Activated T-cell treated with anti-CD3 and anti-CD28 coated beads for 1 hour (primary cell): ENCODE measurements around the gene PPP1R2.
A peak's percentile ranks its signal among the peaks of the same experiment; 100 is the strongest.
"Not testable (repeated sequence)": the region's sequence is repeated elsewhere in the genome, so short reads cannot be mapped to it uniquely, and the experiment has no call there.

Experiments used
- DNase-seq: peaks from one replicate; pipeline ENCODE4 v3.0.0-alpha.2; 2020; ENCODE audit warnings: low read depth

Gene PPP1R2

DNA sequence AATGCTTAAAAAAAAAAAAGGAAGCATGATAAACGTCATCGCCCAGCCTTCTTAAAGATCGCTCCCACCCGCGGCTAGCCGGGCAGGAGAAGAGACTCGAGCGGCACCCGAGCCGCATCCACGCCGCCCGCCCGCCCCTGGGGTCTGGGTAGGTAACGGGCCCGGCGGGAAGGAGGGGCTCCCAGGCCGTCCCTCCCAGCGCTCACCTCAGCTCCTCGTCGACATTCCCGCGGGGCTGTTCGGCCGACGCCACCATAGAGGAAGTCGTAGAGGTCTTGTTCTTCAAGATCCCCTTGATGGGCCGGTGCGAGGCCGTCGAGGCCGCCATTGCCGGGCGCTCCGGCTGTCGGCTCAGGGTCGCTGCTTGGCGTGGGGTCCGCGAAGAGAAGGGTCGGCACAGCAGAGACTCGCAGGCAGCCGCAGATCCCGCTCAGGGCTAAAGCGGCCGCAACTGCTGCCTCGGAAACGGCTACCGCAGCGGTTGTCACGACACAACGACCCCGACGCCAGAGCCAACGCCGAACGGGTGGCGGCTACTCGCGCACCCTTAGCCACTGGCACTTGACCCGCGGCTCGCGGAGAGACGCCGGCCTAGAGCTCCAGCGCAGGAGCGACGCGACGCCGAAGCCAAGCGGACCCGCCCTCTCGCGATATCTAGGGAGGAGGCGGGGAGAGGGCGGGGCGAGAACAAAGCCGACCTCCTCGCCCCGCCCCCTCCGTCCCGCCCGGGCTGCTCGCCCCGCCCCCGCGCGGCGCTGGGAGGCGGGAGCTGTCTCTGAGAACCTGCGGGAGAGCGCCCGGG, at the start of gene PPP1R2:
PPP1R2 (minus strand) TSS at position 628 of the 802 bp plus-strand sequence; CDS start at position 328, 300 bp downstream.
- peak; percentile 94 for DNase-seq

DNA sequence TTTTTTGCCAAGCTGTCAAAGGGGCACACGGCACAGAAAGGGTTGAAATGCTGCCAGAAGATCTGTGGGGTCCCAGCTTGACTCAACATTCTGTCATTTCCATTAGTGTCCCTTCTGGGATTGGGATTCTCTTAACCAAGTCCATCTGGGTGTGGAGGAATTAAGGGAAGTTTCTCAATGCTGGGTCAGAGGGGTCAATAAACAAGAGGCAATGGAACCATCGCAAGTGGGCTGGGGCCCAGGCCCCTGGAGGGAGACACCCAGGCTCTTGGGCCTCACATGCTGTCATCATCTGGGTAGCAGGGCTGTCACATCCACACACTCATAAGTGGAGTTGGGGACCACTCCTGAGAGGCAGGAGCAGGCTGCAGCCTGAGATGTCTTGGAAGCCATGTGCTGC, 48.7 kb upstream of the PPP1R2 start:
- DNase-seq: no peak

DNA sequence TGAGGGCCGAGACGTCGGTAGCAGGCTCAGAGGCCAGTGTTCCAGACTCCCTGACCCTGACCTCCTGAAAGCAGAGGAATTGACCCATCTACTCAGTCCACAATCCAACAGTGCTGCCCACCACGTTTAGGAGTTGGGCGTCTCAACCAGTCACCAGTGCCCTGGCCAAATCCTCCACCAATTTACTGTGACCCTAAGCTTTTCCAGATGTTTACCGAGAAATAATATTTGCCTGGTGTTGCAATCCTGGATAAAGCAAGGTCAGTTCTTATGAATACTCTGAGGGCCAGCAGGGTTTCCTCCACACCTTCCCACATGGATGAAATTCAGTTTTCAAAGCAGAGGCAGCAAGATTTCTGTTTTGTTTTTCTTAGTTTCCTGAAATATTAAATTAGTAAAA, 48.1 kb upstream of the PPP1R2 start:
- DNase-seq: no peak

DNA sequence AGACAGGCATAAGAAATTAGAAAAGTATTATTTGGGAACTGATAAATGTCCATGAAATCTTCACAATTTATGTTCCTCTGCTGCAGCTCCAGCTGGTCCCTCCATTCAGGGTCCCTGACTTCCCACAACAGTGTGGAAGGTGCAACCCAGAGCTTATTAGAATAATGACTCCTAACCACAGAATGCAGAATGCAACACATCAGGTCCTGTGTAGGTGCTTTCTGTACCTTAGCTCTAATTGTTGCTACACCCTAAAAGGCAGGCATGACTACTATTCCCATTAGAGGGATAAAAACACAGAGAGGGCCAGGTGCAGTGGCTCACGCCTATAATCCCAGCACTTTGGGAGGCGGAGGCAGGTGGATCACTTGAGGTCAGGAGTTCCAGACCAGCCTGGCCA, 47.3 kb upstream of the PPP1R2 start:
- not testable (repeated sequence) for DNase-seq

DNA sequence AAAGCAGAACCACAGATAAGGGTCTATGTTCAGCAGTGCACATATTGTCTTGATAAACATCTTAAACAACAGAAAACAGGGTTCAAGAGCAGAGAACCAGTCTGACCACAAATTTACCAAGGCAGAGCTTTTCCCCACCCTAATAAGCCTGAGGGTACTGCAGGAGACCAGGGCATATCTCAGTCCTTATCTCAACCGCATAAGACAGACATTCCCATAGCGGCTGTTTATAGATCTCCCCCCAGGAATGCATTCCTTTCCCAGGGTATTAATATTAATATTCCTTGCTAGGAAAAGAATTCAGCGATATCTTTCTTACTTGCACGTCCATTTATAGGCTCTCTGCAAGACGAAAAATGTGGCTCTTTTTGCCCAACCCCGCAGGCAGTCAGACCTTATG, 46.7 kb upstream of the PPP1R2 start:
- not testable (repeated sequence) for DNase-seq

DNA sequence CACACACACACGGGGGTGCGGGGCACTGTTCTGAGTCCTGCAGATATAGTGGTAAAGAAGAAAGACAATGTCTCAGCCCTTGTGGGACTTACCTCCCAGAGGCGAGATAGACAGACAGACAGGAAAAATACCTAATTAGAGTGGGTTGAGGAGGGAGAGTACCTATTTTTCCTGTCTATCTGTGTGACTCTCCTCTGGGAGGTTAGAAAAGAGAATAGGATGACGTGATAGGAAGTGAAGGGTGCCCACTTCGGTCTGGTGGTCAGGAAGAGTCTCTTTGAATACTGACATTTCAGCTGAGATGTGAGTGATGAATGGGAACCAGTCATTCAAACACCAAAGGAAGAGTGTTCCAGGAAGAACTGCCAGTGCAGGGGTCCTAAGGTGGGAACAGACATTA, 44.7 kb upstream of the PPP1R2 start:
- DNase-seq: no peak

DNA sequence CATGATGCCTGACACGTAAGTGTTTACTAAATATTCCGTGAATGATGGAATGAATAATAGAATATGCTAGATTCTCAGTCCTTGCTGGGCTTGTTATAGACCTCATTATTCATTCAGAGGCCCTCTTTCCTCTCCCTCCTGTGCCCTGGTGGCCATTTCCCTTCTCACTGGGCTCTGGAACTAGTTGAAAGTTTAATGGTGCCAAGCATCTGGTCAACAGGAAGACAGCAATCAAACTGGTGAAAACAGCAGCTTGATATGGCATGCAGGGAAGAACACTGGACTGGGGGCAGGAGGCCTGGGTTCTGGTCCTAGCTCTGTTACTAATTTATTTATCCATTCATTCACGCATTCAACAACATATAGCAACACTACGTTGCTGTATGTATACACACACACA, 44.3 kb upstream of the PPP1R2 start:
- DNase-seq: no peak

DNA sequence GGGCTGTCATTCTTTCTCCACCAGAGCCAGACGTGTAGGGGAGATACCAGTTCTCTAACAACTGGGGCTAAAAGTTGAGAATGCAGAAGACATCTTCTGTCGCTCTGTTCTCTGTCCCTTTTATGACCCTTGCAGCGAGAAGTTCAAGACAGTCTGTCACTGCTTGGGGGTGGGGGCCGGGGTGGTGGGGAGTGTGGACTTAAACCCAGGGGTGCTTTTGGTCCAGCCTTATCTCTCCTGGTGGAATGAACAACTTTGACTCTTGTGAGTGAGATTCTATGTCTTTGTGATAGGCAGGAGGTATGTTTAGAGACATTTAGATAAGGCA, 41.4 kb upstream of the PPP1R2 start:
- DNase-seq: no peak

DNA sequence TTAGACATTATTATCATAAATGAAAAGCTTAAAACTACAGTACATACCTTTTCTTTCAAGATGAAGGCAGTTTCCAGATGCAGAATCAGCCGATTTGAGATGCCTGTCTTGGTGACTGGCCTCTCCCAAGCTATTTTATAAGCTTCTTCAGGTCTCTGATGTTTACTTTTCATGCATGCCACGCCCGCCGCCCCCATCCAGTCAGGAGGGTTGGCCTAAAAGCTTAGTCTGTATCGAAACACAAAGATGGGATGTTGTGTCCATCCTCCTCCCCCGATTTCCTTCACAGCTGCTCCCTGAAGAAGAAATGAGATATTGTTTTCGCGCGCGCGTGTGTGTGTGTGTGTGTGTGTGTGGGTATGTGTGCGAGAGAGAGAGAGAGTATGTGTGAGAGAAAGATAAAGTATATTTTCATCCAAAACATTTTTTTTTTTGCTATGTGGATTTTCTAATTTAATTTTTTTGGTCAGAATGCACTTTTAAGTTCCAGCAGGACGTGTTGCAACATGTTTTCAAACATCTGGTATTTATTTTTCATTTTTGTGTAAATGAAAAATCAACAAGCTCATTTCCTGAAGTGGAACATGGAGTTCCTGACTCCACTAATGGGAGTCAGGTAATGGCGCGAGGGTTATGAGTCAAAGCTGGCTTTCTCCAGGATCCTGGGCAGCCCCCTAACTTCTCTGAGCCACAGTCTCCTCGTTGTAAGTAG, 40.9 kb upstream of the PPP1R2 start, which contains the start of gene APOD:
APOD (minus strand) TSS at position 110 of the 712 bp plus-strand sequence. CDS start 4,479 bp downstream, outside the sequence.
- no peak for DNase-seq

DNA sequence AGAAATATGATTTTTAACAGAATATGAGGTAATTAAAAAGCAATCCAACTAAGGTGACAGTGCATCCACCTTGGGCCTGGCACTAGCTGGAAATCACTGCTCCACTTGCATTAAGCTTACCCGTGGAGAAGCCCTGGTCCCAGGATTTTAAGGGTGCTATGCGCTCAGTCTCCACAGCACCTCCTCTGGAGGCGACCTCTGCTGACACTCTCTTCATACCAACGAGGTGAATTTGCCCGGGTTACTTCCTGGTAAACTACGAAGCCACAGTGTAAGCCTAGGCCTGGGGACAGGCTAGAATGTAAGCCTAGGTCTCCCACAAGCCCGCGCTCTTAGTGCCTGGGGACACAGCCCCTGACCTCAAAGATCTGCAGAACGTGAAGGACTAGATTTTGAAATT, 39.8 kb upstream of the PPP1R2 start:
- DNase-seq: no peak

DNA sequence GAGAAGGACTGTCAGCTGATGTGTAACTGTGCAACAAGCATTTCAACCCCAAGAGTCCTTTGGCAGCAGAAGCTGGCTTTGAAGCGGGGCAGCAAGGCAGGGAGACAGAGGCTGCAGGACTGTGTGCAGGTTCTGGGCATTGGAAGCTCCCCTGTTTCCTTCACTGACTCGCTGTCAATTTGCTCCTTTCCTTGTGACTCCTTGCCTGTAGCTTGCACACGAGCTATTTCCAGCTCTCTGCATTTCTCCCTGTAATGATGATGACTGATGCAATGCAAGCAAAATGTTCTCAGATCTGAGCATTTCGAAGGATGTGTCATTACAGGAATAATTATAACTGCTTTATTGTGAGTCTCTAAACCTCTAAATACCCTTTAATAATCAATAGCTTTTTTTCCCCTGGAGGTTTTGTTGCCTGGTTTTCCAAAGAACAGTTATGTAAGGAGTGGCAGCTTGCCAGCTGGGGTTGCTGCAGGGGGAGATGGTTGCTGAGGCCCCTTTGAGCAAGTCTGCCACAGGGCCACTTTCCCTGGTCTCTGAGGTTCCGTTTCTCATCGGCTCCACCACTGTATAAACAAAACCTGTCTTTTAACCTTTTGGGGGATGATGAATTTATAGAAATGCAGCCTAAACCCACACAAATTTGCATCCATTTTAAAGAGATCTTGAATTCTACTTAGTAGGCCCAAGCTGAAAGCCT, 37.8 kb upstream of the PPP1R2 start:
- no peak for DNase-seq

DNA sequence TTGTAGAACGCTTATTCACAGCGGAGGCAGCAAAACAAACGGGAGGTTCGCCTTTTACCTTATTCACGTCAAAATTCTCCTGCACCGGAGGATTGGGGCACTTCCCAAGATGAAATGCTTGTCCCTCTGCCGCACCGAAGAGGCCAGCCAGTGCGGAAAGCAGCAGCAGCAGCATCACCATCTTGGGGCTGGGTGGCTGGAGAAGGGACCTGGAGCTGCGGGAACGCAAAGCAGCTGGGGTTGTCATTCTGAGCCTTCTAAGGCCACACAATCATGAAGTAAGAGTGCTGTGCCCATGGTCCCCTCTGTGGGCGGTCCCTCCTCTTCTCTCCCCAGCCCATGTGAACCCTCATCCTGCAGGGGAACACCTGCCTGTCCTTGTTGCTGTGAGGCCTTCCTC, 36.2 kb upstream of the PPP1R2 start:
- DNase-seq: no peak

DNA sequence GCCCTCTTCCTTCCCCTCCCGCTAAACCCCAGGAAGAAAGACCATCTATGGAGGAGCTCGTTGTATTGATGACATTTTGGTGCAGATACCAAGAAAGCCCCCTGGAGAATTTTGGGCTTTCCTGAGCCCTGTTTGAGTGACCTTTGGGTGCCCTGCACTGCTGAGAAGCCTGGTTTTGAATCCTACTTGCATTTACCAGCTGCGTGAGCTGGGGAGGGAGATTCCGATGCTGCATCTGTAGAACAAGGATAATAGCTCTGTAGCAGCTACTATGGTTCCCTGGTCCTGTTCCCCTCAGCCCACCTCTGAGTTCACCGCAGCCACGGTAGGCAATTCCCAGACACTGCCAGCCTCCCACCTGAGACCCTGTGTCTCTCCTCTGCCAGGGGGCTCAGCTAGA, 35.4 kb upstream of the PPP1R2 start:
- DNase-seq: no peak

DNA sequence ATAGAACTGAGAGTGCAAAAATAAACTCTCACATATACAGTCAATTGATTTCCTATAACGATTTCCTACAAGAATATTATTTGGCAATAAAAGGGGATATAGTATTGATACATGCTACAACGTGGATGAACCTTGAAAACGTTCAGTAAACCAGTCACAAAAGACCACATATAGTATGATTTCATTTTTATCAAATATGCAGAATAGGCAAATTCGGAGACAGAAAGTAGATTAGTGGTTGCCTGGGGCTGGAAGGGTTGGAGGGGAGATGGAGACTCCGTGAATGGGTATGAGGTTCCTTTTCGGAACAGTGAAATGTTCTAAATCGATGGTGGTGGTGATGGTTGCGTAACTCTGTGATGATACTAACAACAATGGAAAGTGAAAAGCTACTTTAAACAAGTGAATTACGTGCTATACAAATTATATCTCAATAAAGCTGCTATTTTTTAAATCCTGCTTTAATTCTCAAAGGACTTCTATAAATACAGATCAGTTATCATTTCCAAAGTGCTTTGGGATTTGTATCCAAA, 34.6 kb upstream of the PPP1R2 start:
- no peak for DNase-seq

DNA sequence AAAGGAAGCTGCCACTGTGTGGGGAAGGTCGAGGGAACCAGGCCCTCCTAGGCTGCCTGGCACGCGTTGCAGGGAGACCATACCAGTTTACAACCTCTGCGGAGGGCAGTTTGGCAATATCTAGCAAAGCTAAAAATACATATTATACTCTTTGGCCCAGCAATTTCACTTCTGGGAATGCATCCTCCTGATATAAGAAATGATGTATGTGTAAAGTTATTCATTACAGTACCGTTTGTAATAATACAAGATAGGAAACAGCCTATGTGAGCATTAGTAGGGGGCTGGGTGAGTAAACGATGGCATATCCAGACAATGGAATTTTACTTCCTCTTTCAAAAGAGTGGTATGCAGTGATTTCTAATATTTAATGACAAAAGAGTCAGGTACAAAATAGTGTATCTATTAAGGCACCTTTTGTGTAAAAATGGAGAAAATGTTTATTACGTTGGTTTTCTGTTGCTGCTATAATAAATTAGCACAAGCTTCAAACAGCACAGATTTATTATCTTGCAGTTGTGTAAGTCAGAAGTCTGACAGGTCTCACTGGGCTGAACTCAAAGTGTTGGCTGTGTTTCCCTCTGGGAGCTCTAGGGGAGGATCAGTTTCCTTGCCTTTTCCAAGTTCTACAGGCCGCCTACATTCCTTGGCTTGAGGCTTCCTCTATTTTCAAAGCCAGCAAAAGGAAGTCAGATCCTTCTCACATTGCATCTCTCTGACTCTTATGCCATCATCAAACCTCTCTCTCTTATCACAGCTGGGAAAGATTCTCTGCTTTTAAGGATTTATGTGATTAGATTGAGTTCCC, 31.6 kb upstream of the PPP1R2 start:
- no peak for DNase-seq

DNA sequence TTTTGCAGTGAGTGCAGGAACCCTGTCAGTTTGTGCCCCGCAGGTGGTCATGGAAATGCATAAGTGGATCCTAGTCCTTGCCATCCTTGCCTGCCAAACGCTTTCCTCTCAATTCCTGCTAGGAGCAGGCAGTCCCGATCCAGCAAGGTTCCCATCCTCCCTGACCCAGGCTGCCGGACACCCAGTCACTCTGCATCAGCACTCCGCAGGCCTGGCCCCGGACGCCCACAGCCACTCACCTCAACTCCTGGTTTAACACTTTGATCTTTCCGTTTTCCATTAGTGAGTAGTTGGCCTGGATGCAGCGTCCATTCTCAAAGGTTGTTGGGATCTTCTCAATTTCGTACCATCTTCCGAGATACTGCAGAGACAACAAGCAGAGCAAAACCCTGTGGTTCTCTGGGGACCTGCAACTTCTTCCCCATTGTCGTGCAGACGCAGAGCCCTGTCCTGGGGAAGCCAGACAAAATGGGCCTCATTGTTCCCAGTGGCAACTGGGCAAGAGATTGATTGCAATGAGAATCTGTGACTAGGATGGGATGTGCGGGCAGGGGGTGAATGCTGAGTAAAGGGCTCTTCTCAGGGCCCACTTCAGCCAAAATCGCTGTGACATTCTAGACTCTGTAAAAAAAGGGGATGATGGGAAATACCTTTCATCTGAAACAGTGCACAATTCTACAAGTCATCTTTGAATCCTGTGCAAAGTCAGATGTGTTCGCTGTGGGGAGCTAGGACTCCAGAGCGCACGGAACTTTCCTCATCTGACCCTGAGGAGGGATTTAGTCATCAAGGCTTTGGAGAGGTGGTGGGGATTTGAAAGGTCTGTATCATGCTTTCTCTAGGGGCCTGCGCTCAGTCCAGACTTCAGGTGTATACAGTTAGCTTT, 30.7 kb upstream of the PPP1R2 start:
- DNase-seq: no peak

DNA sequence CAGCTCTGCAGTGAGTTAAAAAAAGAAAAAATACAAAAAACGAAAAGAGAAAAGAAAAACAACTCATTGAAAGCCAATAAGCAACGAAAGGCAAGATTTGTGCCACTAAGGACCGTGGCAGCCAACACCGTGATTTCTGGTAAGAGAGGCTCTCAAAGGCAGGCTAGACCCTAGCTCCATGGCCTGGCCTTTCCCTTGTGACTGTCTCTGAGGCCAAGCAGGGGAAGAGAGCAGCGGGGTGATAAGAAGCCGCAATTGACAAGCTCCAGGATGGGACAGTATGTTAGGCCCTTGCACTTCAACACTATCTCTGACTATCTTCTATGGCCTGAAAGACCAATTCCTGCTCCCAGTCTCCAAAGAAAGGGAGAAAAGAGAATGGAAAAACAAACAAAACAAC, 28.2 kb upstream of the PPP1R2 start:
- no peak for DNase-seq

DNA sequence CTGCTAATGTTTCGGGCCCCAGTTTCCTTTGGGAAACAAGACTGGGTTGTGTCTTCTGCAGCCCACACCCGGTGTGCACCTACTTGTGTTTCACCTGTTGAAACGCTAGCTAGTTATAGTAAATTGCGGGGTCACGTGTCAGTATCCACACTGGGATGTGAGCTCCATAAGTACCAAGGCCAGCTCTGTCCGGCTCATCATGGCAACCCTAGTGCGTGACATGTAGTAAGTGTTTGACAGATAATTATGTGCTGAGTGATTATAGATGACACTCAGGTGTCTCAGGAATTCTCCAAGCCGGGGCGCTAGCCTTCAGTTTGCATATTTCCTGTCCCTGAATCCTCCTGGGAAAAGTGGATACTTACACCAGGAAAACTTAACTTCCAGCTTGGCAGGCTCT, 27.8 kb upstream of the PPP1R2 start:
- no peak for DNase-seq

DNA sequence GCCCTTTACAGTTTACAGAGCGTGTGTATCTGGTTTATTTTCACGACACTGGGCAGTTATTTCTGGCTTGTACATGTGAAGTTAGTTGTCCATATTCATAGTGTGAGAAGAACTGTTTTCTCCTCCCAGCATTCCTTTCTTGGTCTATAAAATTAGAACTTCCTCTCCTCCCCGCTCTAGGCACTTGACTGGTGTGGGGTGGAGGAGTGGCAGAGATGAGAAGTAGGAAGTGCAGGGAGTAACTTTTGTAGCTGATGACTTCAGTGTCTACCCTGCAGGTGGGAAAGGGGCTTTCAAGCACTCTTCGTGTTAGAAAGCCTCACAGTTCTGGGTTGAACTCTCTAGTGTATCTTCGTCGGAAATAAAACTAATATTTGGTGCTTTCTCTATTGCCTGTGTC, 27.2 kb upstream of the PPP1R2 start:
- no peak for DNase-seq

DNA sequence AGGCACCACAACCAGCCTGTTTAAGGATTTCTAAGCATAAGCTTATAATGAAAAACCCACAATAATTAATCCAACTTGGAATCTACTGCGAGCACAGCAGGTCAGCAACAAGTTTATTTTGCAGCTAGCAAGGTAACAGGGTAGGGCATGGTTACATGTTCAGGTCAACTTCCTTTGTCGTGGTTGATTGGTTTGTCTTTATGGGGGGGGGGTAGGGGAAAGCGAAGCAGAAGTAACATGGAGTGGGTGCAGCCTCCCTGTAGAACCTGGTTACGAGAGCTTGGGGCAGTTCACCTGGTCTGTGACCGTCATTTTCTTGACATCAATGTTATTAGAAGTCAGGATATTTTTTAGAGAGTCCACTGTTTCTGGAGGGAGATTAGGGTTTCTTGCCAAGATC, 25.5 kb upstream of the PPP1R2 start:
- no peak for DNase-seq

DNA sequence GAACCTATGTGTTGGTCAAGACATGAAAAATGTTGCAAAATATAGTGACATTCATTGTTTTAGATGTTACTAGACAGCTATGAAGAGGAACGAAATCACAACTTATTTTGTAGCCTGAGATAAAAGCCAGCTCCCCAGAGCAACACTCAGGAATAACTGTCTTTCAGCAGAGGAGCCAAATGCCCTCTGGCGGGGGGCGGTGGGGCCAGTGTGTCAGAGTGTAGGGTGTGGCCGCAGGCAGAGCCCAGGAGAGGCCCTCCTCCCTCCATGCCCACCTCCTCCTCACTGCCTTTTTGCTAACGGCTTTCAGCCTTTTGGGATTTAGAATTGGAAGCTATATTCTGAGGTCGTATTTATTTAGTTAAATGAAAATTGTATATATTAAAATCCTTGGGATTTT, 23.7 kb upstream of the PPP1R2 start:
- DNase-seq: no peak
